Osteocyte (in vitro differentiated cells): ENCODE data around the gene RAX2. TPM values are rescaled to one million over a fixed set of nuclear protein-coding genes. Genes with fewer than 3 reads are reported as not detected.

Experiments
- DNase-seq: peaks from one replicate; pipeline ENCODE4 v3.0.0; 2021; ENCODE audit warnings: mixed read lengths; ENCODE audit not compliant: unreplicated experiment; ENCODE audit errors: extremely low spot score
- H3K27ac Mint-ChIP-seq: one replicate; pipeline ENCODE4 v1.8.0; 2021; ENCODE audit warnings: mild to moderate bottlenecking, mixed read lengths; ENCODE audit not compliant: unreplicated experiment
- H3K27me3 Mint-ChIP-seq: one replicate; pipeline ENCODE4 v1.8.0; 2021; ENCODE audit warnings: mixed read lengths; ENCODE audit not compliant: unreplicated experiment
- H3K36me3 Mint-ChIP-seq: one replicate; pipeline ENCODE4 v1.8.0; 2021; ENCODE audit warnings: mixed read lengths; ENCODE audit not compliant: unreplicated experiment
- H3K4me1 Mint-ChIP-seq: one replicate; pipeline ENCODE4 v1.8.0; 2021; ENCODE audit warnings: mixed read lengths; ENCODE audit not compliant: unreplicated experiment
- H3K4me3 Mint-ChIP-seq: one replicate; pipeline ENCODE4 v1.8.0; 2021; ENCODE audit warnings: mild to moderate bottlenecking, moderate library complexity, mixed read lengths; ENCODE audit not compliant: unreplicated experiment
- H3K9me3 Mint-ChIP-seq: one replicate; pipeline ENCODE4 v1.8.0; 2021; ENCODE audit warnings: mixed read lengths; ENCODE audit not compliant: unreplicated experiment
- CTCF ChIP-seq: fragments of 200-600 bp; sonication (generic); IDR thresholded peaks from 2 replicates; pipeline ENCODE4 v1.5.0; 2021; ENCODE audit warnings: antibody characterized with exemption, mild to moderate bottlenecking, moderate library complexity
- total RNA-seq: library from RNA; stranded (reverse); gene quantifications from 2 replicates; pipeline ENCODE4 v1.2.1, GENCODE V29; 2021

RAX2 gene
- total RNA-seq, 1 donor from 2014 or later: not detected

GRCh38 chr19:3733549-3734309, 38.3 kb downstream of the RAX2 start:
- Mint-ChIP-seq H3K9me3 (no peaks in the 10 kb centered on the region), H3K4me3 (no peak overlapping the region), H3K36me3 (no peaks in the 10 kb centered on the region), H3K4me1 (no peaks in the 10 kb centered on the region), H3K27ac (no peak overlapping the region), H3K27me3 (no peaks in the 10 kb centered on the region)
- TF ChIP-seq CTCF: no peak
- DNase-seq: no peak

- no peaks in the 10 kb centered on the region for H3K4me1 Mint-ChIP-seq
Measured at GRCh38 chr19:3732108-3732507, 39.9 kb downstream of the RAX2 start.

GRCh38 chr19:3730457-3730958, 41.5 kb downstream of the RAX2 start:
- no peaks in the 10 kb centered on the region for H3K4me1 Mint-ChIP-seq
- no peak overlapping the region for H3K27ac Mint-ChIP-seq
- H3K36me3 Mint-ChIP-seq: no peaks in the 10 kb centered on the region
- DNase-seq: no peak
- H3K4me3 Mint-ChIP-seq: no peak overlapping the region
- no peaks in the 10 kb centered on the region for H3K9me3 Mint-ChIP-seq
- no peak for TF ChIP-seq CTCF
- no peaks in the 10 kb centered on the region for H3K27me3 Mint-ChIP-seq

More at GRCh38 chr19:3732108-3732507, 39.9 kb downstream of the RAX2 start:
- H3K9me3 Mint-ChIP-seq: no peaks in the 10 kb centered on the region
- no peak overlapping the region for H3K27ac Mint-ChIP-seq
- no peaks in the 10 kb centered on the region for H3K36me3 Mint-ChIP-seq
- DNase-seq: no peak
- H3K4me3 Mint-ChIP-seq: no peak overlapping the region
- no peaks in the 10 kb centered on the region for H3K27me3 Mint-ChIP-seq
- no peak for TF ChIP-seq CTCF

GRCh38 chr19:3725640-3726310, 46.3 kb downstream of the RAX2 start:
- no peaks in the 10 kb centered on the region for H3K9me3 Mint-ChIP-seq
- no peaks in the 10 kb centered on the region for H3K36me3 Mint-ChIP-seq
- peaks cover 7% of the 10 kb centered on the region for H3K4me1 Mint-ChIP-seq
- H3K27ac Mint-ChIP-seq: no peak overlapping the region
- no peak overlapping the region for H3K4me3 Mint-ChIP-seq
- H3K27me3 Mint-ChIP-seq: peaks cover 17% of the 10 kb centered on the region
- TF ChIP-seq CTCF: no peak
- no peak for DNase-seq

GRCh38 chr19:3725121-3725520, 46.9 kb downstream of the RAX2 start:
- no peak overlapping the region for H3K27ac Mint-ChIP-seq
- no peak overlapping the region for H3K4me3 Mint-ChIP-seq
- no peaks in the 10 kb centered on the region for H3K9me3 Mint-ChIP-seq
- no peak for TF ChIP-seq CTCF
- no peaks in the 10 kb centered on the region for H3K36me3 Mint-ChIP-seq
- peaks cover 7% of the 10 kb centered on the region for H3K4me1 Mint-ChIP-seq
- no peak for DNase-seq
- H3K27me3 Mint-ChIP-seq: peaks cover 17% of the 10 kb centered on the region
